Stimulated activated CD4-positive, alpha-beta T cell treated with anti-CD3 and anti-CD28 coated beads, Interleukin-2, amount 100 ng/mL, for 24 hours (primary cell): ENCODE measurements around the gene TSKS.

Experiments
- DNase-seq, 2 donors: peaks; one replicate each; pipeline ENCODE4 v3.0.0-alpha.2; 2020

The TSKS gene

GRCh38 chr19:49793561-49793840 is 30.4 kb upstream of the TSKS start:
- DNase-seq, result peak in 1 of 2 donors; percentile 17

GRCh38 chr19:49792829-49793560 is 29.9 kb upstream of the TSKS start:
- DNase-seq, result no peak

GRCh38 chr19:49791776-49792445 is 28.8 kb upstream of the TSKS start:
- no peak for DNase-seq

GRCh38 chr19:49790866-49791265 is 27.8 kb upstream of the TSKS start:
- no peak for DNase-seq

- no peak for DNase-seq
Measured at GRCh38 chr19:49788857-49789256, 25.8 kb upstream of the TSKS start.

- no peak for DNase-seq
Measured at GRCh38 chr19:49787746-49788145, 24.6 kb upstream of the TSKS start.

- no peak for DNase-seq
Measured at GRCh38 chr19:49786376-49786820, 23.3 kb upstream of the TSKS start.

GRCh38 chr19:49782515-49782914 is 19.4 kb upstream of the TSKS start:
- no peak for DNase-seq

GRCh38 chr19:49781394-49781793 is 18.3 kb upstream of the TSKS start:
- DNase-seq, result no peak

- DNase-seq, result no peak
Measured at GRCh38 chr19:49780861-49781260, 17.8 kb upstream of the TSKS start.

- no peak for DNase-seq
Measured at GRCh38 chr19:49779731-49780555, 16.8 kb upstream of the TSKS start.

- DNase-seq, result no peak
Measured at GRCh38 chr19:49776371-49776764, 13.3 kb upstream of the TSKS start.

GRCh38 chr19:49775742-49776370 is 12.8 kb upstream of the TSKS start:
- DNase-seq, result no peak

- no peak for DNase-seq
Measured at GRCh38 chr19:49774969-49775368, 11.9 kb upstream of the TSKS start.

GRCh38 chr19:49773663-49774350 is 10.7 kb upstream of the TSKS start:
- DNase-seq, result no peak

- DNase-seq, result no peak
Measured at GRCh38 chr19:49772850-49773432, 9.8 kb upstream of the TSKS start.

GRCh38 chr19:49771674-49772139 is 8.6 kb upstream of the TSKS start:
- no peak for DNase-seq

- DNase-seq, result no peak
Measured at GRCh38 chr19:49770529-49770928, 7.4 kb upstream of the TSKS start.

- no peak for DNase-seq
Measured at GRCh38 chr19:49767967-49768581, 5.0 kb upstream of the TSKS start.

- DNase-seq, result no peak
Measured at GRCh38 chr19:49767381-49767780, 4.3 kb upstream of the TSKS start.

- no peak for DNase-seq
Measured at GRCh38 chr19:49766930-49767299, 3.8 kb upstream of the TSKS start, which contains the start of gene AP2A1. TSS of gene AP2A1 (plus strand) at chr19:49767001. CDS start at chr19:49767134, 133 bp downstream.
